ENCODE results near the gene MTSS2.

The MTSS2 gene

DNA sequence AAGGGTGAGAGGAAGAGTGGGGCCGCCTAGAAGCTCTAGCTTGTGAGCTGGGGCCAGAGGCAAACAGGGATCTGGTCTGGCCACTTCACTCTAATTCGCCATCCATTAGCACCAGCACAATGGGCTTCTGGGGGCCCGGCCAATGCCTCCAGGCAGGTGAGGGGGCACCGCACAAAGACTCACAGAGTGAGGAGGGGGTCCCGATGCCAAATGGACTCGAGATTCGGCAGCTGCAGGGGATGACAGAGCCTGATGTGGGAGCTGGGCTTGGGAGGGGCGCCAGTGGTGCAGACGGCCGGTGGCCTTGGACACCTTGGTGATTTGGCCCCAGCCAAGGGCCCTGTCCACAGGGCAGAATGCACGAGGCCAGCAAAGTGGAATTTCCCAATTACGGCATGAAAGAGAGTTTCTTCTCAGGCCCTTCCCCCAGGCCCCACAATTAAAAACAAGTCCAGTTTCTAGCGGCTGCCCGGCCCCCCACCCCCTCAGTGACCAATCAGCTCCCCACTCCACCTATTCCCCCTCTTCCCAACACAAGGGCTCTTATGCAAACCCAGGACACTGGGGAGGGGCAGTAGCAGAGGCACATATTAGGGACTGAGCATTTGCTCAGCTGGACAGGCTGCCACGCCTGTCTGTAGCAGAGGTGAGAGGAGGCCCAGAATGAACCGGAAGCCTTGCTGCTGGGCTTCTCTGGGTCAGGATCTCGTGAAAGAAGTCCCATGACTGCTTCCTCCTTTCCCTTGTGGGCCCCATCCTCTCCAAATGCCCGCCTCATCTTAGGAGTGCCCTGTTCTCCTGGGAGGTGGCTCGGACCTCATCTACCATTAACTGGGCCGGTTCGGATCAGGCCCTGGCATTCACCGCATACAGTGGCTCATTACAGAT is 39.4 kb upstream of the MTSS2 start:
- Histone ChIP-seq H3K36me3 (ENCODE audit: control insufficient read depth, insufficient read depth, low read length) (peaks cover 23% of the 10 kb centered on the region), H3K4me3 (ENCODE audit: low read depth, low read length) (no peak overlapping the region), H3K27me3 (ENCODE audit: control insufficient read depth, insufficient read depth, low read length) (no peaks in the 10 kb centered on the region), H3K9me3 (ENCODE audit: control insufficient read depth, insufficient read depth, low read depth, low read length) (no peaks in the 10 kb centered on the region), H3K4me1 (ENCODE audit: control insufficient read depth, insufficient read depth, low read length) (peaks cover 23% of the 10 kb centered on the region; the same call in 1 of the 2 replicates), H3K27ac (ENCODE audit: low read depth, low read length) (no peak overlapping the region), H3K9ac (ENCODE audit: low read length) (no peak overlapping the region)

DNA sequence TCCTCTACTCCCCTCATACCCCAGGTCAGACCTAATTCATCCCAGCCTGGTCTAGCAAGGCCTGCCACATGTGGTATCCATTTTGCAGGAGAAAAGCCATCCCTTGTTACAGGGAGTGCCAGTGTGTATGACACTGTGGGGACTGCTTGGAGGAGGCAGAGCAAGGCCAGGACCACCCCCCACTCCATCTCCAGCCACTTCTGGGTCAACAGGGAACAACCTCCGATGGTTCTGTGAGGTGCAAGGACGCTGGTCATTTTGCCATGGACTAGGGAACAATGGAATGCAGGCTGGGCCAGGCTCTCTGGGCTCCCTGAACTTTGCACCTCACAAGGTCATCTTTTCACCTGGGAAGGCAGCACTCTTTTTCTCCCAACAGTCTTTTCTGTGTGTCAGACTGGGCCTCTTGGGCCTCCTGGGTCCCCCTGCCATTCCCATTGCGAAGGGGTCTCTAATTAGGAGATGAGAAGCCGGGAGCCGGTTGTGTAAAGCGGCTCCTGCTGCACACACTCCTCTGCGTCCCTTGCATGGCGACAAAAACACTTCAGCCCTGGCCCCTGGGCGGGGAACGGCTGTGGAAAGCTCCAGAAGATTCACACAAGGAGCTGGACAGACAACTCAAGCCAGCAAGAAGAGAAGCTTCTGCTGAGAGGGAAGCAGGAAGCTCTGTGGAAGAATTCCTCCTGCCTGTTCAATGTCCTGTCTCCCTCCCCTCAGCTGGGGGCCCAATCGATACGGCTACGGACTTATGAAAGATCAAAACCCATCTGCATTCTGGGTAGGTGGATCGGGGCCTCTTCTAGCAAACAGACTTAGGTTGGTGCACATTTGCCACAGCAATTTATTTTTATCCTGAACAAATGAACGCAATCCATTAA is 38.5 kb upstream of the MTSS2 start:
- Histone ChIP-seq H3K9ac (ENCODE audit: low read length) (no peak overlapping the region), H3K36me3 (ENCODE audit: control insufficient read depth, insufficient read depth, low read length) (peaks cover 30% of the 10 kb centered on the region), H3K4me3 (ENCODE audit: low read depth, low read length) (no peak overlapping the region)

DNA sequence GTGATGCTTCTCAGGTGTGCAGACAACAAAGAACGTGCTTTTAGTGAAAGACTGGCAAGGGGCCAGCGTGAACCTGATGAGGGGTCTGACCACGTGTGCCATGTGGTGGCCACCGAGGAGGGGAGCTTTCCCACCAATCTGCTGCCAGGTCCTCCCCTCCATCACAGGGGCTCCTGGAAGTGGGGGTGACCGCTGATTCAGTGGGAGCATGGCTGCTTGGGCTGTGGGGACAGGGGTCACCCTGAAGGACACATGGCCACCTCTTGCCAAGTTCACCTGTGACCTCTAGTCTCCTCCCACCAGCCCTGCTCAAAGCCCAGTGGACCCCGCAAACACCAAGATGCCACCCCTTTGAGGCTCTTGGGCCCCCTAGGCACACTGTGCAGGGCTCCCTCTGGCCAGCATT is 37.9 kb upstream of the MTSS2 start:
- Histone ChIP-seq H3K36me3 (ENCODE audit: control insufficient read depth, insufficient read depth, low read length) (peaks cover 30% of the 10 kb centered on the region), H3K4me3 (ENCODE audit: low read depth, low read length) (no peak overlapping the region), H3K4me1 (ENCODE audit: control insufficient read depth, insufficient read depth, low read length) (peaks cover 23% of the 10 kb centered on the region; the same call in 1 of the 2 replicates), H3K9me3 (ENCODE audit: control insufficient read depth, insufficient read depth, low read depth, low read length) (0 out of 2 replicates have a peak, but pooled peaks cover 3% of the 10 kb centered on the region), H3K27me3 (ENCODE audit: control insufficient read depth, insufficient read depth, low read length) (no peaks in the 10 kb centered on the region), H3K9ac (ENCODE audit: low read length) (no peak overlapping the region), H3K27ac (ENCODE audit: low read depth, low read length) (no peak overlapping the region)

More for the DNA sequence above, 38.5 kb upstream of the MTSS2 start:
- Histone ChIP-seq H3K27me3 (ENCODE audit: control insufficient read depth, insufficient read depth, low read length) (no peaks in the 10 kb centered on the region), H3K27ac (ENCODE audit: low read depth, low read length) (no peak overlapping the region), H3K4me1 (ENCODE audit: control insufficient read depth, insufficient read depth, low read length) (peaks cover 23% of the 10 kb centered on the region; the same call in 1 of the 2 replicates), H3K9me3 (ENCODE audit: control insufficient read depth, insufficient read depth, low read depth, low read length) (0 out of 2 replicates have a peak, but pooled peaks cover 3% of the 10 kb centered on the region)

DNA sequence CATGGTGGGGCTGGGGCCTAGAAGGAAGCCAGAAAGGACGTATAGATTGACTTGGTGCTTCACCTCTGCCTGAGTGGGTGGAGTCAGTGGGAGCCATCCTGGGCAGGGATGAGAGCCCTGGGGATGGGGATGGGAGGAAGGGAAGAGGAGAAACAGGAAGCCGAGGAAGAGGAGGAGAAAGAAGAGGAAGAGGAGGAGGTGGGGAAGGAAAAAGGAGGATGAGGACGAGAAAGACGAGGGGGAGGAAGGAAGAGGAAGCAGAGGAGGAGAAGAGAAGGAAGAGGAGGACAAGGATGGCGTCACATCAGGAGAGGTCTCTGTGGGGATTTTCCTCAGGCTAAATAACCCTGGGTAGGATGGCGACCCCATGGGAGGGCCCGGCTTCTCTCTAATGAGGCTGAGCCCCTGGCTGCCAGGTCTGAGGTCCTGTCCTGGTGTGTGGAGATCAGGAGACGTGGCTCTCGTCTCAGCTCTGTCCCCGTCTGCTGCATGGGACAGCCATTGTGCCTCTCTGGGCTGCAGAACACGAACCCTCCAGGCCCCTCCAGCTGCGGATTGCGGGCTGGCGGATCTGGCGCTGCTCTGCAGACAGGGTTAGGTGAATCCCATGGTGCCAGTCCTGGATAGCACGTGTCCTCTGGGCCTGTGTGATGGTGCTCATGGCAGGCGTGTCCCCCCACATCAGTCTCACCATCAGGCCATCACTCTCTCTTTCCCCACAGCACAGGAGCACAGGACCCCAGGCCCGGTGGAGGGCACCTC is 35.5 kb upstream of the MTSS2 start:
- H3K27me3 ChIP-seq (ENCODE audit: control insufficient read depth, insufficient read depth, low read length): no peaks in the 10 kb centered on the region
- H3K4me3 ChIP-seq (ENCODE audit: low read depth, low read length): no peak overlapping the region
- H3K36me3 ChIP-seq (ENCODE audit: control insufficient read depth, insufficient read depth, low read length): peaks cover 15% of the 10 kb centered on the region
- 0 out of 2 replicates have a peak, but pooled peaks cover 3% of the 10 kb centered on the region for H3K9me3 ChIP-seq (ENCODE audit: control insufficient read depth, insufficient read depth, low read depth, low read length)
- no peak overlapping the region for H3K27ac ChIP-seq (ENCODE audit: low read depth, low read length)
- peaks cover 23% of the 10 kb centered on the region; the same call in 1 of the 2 replicates for H3K4me1 ChIP-seq (ENCODE audit: control insufficient read depth, insufficient read depth, low read length)
- H3K9ac ChIP-seq (ENCODE audit: low read length): no peak overlapping the region

DNA sequence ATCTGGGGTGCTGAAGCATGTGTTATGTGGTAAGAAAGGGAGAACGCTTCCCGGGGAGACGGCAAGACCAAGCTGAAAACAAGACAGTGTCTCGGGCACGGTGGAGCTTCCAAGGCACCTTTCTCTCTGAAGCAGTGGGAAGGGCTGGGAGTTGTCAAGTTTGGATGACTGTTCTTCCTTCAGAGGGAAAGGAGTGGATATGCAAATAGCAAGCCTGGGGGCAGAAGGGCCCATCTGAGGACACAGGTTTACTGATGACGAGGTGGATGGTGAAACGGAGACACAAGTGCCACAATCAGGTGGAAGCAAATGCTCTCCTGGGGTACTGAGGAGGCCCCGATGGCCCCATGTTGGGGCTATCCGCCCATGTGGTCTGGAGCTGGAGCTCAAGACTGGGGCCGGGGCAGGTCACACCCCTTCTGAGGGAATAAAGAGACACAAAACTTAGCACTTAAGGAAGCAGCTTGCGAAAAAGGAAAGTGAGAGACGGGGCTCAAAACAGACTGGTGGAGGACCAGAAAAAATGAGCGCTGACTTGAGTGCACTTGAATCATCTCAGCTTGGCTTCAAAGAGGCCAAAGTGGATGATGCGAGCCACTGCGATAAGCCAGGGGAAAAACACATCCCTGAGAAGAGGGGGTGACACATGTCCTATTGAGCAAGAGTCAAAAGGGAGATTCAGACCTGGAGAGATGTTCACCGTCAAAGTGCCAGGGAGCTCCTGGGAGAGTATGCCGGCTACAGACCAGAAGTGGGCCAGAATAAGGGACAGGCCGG is 34.8 kb upstream of the MTSS2 start:
- H3K4me1 ChIP-seq (ENCODE audit: control insufficient read depth, insufficient read depth, low read length): peaks cover 23% of the 10 kb centered on the region
- 0 out of 2 replicates have a peak, but pooled peaks cover 3% of the 10 kb centered on the region for H3K9me3 ChIP-seq (ENCODE audit: control insufficient read depth, insufficient read depth, low read depth, low read length)
- peaks cover 15% of the 10 kb centered on the region for H3K36me3 ChIP-seq (ENCODE audit: control insufficient read depth, insufficient read depth, low read length)
- no peaks in the 10 kb centered on the region for H3K27me3 ChIP-seq (ENCODE audit: control insufficient read depth, insufficient read depth, low read length)
- H3K27ac ChIP-seq (ENCODE audit: low read depth, low read length): no peak overlapping the region
- H3K9ac ChIP-seq (ENCODE audit: low read length): no peak overlapping the region
- no peak overlapping the region for H3K4me3 ChIP-seq (ENCODE audit: low read depth, low read length)

DNA sequence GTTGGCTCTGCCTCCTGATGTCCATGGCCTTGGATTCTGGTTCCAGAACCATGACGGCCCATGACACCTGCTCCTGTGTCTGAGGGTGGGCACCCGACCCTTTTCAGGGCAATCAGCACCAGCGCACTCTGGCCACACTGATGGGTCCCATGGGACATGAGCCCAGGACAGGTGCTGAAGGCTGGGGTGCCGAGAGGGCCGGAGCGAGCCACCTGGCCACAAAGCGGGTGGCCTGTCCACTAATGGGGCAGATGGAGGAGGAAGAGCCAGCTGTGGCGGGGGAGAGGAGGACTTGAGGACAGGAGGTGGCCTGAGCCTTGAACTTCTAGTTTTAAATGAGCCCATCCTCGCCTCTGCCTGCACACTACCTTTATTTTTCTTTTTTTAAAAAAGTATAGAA is 31.2 kb upstream of the MTSS2 start:
- 0 out of 2 replicates have a peak, but pooled peaks cover 3% of the 10 kb centered on the region for H3K9me3 ChIP-seq (ENCODE audit: control insufficient read depth, insufficient read depth, low read depth, low read length)
- H3K4me1 ChIP-seq (ENCODE audit: control insufficient read depth, insufficient read depth, low read length): peaks cover 45% of the 10 kb centered on the region
- peaks cover 15% of the 10 kb centered on the region for H3K36me3 ChIP-seq (ENCODE audit: control insufficient read depth, insufficient read depth, low read length)
- H3K27me3 ChIP-seq (ENCODE audit: control insufficient read depth, insufficient read depth, low read length): no peaks in the 10 kb centered on the region
- H3K27ac ChIP-seq (ENCODE audit: low read depth, low read length): no peak overlapping the region
- H3K4me3 ChIP-seq (ENCODE audit: low read depth, low read length): no peak overlapping the region
- no peak overlapping the region for H3K9ac ChIP-seq (ENCODE audit: low read length)

DNA sequence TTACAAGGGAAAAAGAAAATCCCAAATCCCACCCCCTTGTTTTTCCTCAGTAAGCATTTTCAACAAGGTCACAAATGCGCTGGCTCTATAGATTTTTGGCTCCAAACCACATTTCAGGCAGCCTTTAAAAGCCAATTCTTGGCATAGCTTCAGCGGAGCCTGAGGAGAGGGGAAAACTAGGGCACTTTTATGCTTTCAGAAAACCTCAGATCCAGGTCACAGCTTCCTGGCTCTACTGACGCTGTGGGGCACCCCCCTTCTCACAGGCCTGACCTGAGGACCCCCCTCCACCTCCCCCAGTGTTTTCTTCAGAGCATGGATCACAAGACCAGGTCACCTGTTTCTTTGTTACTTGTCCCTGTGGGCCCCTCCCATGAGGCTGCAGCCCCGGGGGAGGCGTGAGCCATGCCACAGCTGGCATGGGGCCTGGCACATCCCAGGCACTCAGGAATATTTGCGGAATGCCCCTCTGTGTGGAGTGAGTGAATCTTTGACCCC is 30.1 kb upstream of the MTSS2 start:
- H3K36me3 ChIP-seq (ENCODE audit: control insufficient read depth, insufficient read depth, low read length): peaks cover 15% of the 10 kb centered on the region
- no peak overlapping the region; the same call in 1 of the 2 replicates for H3K27ac ChIP-seq (ENCODE audit: low read depth, low read length)
- H3K27me3 ChIP-seq (ENCODE audit: control insufficient read depth, insufficient read depth, low read length): no peaks in the 10 kb centered on the region
- H3K9ac ChIP-seq (ENCODE audit: low read length): no peak overlapping the region
- H3K9me3 ChIP-seq (ENCODE audit: control insufficient read depth, insufficient read depth, low read depth, low read length): 0 out of 2 replicates have a peak, but pooled peaks cover 3% of the 10 kb centered on the region
- H3K4me1 ChIP-seq (ENCODE audit: control insufficient read depth, insufficient read depth, low read length): peaks cover 53% of the 10 kb centered on the region
- no peak overlapping the region for H3K4me3 ChIP-seq (ENCODE audit: low read depth, low read length)

DNA sequence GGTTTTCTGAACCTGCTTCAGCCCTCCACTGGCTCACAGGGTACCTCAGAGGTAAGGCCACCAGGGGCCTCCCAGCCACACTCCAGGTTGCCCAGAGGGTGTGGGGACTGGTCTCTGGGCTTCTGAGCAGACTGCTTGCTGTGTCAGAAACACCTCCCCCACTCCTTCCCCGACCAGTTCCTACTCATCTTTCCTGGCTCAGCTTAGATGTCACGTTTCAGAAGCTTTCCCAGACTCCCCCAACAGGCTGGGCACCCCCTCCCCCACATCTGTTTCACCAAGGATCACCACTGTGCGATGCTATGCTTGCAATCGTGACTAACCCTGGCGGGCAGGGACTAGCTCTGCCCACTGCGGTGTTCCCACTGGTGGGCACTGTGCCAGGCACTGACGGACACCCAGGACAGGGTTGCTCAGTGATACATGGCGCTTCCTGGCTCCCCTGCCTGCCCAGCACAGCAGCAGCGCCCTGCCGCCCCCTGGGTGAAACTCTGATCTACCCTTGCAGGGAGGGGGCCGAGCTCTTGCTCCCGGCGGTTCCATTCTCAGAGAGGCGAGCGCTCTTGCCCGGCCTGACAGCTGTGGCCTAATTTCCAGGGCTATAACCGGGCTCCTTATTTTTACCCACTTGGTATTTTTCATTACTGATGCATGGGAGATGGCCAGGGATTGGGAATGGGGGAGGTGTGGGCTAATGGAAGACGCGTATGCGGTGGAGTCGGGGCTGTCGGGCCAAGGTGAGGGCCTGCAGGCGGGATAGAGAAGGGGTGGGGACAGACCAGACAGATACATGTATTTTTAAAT is 29.4 kb upstream of the MTSS2 start:
- Histone ChIP-seq H3K36me3 (ENCODE audit: control insufficient read depth, insufficient read depth, low read length) (peaks cover 12% of the 10 kb centered on the region), H3K4me3 (ENCODE audit: low read depth, low read length) (no peak overlapping the region), H3K9me3 (ENCODE audit: control insufficient read depth, insufficient read depth, low read depth, low read length) (0 out of 2 replicates have a peak, but pooled peaks cover 3% of the 10 kb centered on the region), H3K27me3 (ENCODE audit: control insufficient read depth, insufficient read depth, low read length) (no peaks in the 10 kb centered on the region), H3K9ac (ENCODE audit: low read length) (no peak overlapping the region), H3K27ac (ENCODE audit: low read depth, low read length) (0 out of 2 replicates have a peak overlapping the region, but pooled peaks have one; percentile 10), H3K4me1 (ENCODE audit: control insufficient read depth, insufficient read depth, low read length) (peaks cover 47% of the 10 kb centered on the region)

DNA sequence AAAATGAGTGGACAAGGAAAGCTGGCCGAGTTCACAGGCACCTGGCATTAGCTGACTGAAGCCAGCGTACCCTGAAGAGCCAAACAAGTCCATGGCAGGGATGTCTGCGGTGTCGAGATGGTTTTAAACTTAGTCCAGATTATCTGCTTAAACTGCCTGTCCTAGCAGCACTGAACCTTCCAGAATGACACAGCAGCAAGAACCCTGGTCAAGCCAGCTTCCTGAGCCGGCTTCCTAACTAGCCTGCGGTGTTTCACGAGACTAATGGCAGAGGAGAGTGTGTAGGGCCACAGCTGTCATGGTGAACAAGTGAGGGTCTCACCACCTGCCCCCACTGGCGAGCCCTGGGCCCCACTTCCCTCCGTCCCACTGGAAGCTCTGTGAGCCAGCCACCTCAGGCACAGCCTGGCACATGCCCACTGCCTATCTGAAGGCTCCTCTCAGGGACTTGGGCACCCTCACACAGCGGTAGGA is 28.8 kb upstream of the MTSS2 start:
- Histone ChIP-seq H3K4me1 (ENCODE audit: control insufficient read depth, insufficient read depth, low read length) (peaks cover 47% of the 10 kb centered on the region), H3K27ac (ENCODE audit: low read depth, low read length) (no peak overlapping the region), H3K4me3 (ENCODE audit: low read depth, low read length) (no peak overlapping the region), H3K27me3 (ENCODE audit: control insufficient read depth, insufficient read depth, low read length) (no peaks in the 10 kb centered on the region), H3K9ac (ENCODE audit: low read length) (no peak overlapping the region), H3K36me3 (ENCODE audit: control insufficient read depth, insufficient read depth, low read length) (peaks cover 6% of the 10 kb centered on the region; the same call in 1 of the 2 replicates), H3K9me3 (ENCODE audit: control insufficient read depth, insufficient read depth, low read depth, low read length) (0 out of 2 replicates have a peak, but pooled peaks cover 2% of the 10 kb centered on the region)
